HCT116 (cell line): ENCODE measurements around the gene EP400. TPM values are rescaled to one million over a fixed set of nuclear protein-coding genes. Genes with fewer than 3 reads are reported as not detected.

ENCODE experiments used
- ATAC-seq: fragments of 200-7000 bp; cut with Tn5 transposase; 2 replicates; pipeline ENCODE4 v1.9.1; 2020; ENCODE audit warnings: mild to moderate bottlenecking, moderate library complexity
- BruUV-seq: library from RNA; stranded (reverse); fragments of 400-500 nt; replicated peaks from 2 replicates; lab custom pipeline; 2021; lab: Mats Ljungman, UMichigan
- CTCF ChIA-PET: fragments of 300-600 bp; sonication (Branson Sonifier 250); formaldehyde crosslinking; loops from one replicate; lab custom pipeline; 2021; ENCODE audit warnings: antibody characterized with exemption; lab: Charles Lee
- POLR2A ChIA-PET: fragments of 300-600, 350-600 bp; sonication (Branson Sonifier 250); formaldehyde crosslinking; loops from one replicate; lab custom pipeline; 2021; ENCODE audit warnings: antibody characterized with exemption; lab: Charles Lee
- RAD21 ChIA-PET, 2 experiments: fragments of 300-600 bp; sonication (Branson Sonifier 250); formaldehyde crosslinking; loops; one replicate each; lab custom pipeline; 2023; ENCODE audit warnings: low total read pairs in 2 of 2; ENCODE audit not compliant: uncharacterized antibody in 2 of 2, unreplicated experiment in 2 of 2, low non-redundant PET in 1 of 2; lab: Charles Lee
- DNase-seq: peaks from one replicate; pipeline ENCODE4 v3.0.0-alpha.2; 2010; ENCODE audit warnings: low read depth, low spot score
- H2AFZ ChIP-seq: fragments of 200-600 bp; shearing (Covaris generic), sonication (generic); 2 replicates; pipeline ENCODE4 v1.6.1; 2017; ENCODE audit warnings: low read depth, mixed run types, mixed read lengths, antibody characterized with exemption, low read length; ENCODE audit not compliant: poor library complexity, severe bottlenecking
- H3K27ac ChIP-seq: 2 replicates; pipeline ENCODE4 v1.5.1; 2012; ENCODE audit warnings: low read depth, low read length
- H3K27me3 ChIP-seq: fragments of 200-600 bp; sonication (generic); 2 replicates; pipeline ENCODE4 v1.6.1; 2016; ENCODE audit warnings: mixed run types, low read length, mixed read lengths; ENCODE audit not compliant: insufficient read depth
- H3K36me3 ChIP-seq, 2 experiments: fragments of 200-500 bp in 1 of 2; fragments of 200-600 bp in 1 of 2; sonication (Bioruptor generic) in 1 of 2; sonication (generic) in 1 of 2; 2 replicates each; pipeline versions ENCODE4 v1.5.1 to v1.6.1; 2014 to 2016; ENCODE audit warnings: low read length in 2 of 2, inconsistent platforms in 1 of 2, mixed read lengths in 1 of 2, mixed run types in 1 of 2; ENCODE audit not compliant: insufficient read depth in 2 of 2, control insufficient read depth in 1 of 2
- H3K4me1 ChIP-seq, 2 experiments: fragments of 200-600 bp in 1 of 2; sonication (generic) in 1 of 2; 2 replicates each; pipeline versions ENCODE4 v1.5.1 to v1.6.1; 2012 to 2017; ENCODE audit warnings: low read length in 2 of 2, inconsistent platforms in 1 of 2, mild to moderate bottlenecking in 1 of 2, mixed read lengths in 1 of 2, mixed run types in 1 of 2, moderate library complexity in 1 of 2; ENCODE audit not compliant: insufficient read depth in 2 of 2, control insufficient read depth in 1 of 2
- H3K4me2 ChIP-seq: fragments of 200-600 bp; sonication (generic); 2 replicates; pipeline ENCODE4 v1.6.1; 2017; ENCODE audit warnings: mixed run types, low read length, mixed read lengths
- H3K4me3 ChIP-seq, 2 experiments: fragments of 200-600 bp in 1 of 2; sonication (generic) in 1 of 2; replicated peaks in 1 of 2; 2 replicates each; pipeline ENCODE4 v1.5.1; 2011 to 2016; ENCODE audit warnings: low read length in 2 of 2, control low read depth in 1 of 2, low read depth in 1 of 2, mild to moderate bottlenecking in 1 of 2, mixed read lengths in 1 of 2, mixed run types in 1 of 2
- H3K79me2 ChIP-seq: fragments of 200-600 bp; sonication (generic); 2 replicates; pipeline ENCODE4 v1.6.1; 2017; ENCODE audit warnings: mild to moderate bottlenecking, mixed run types, low read length, moderate library complexity, mixed read lengths; ENCODE audit not compliant: insufficient read depth
- H3K9ac ChIP-seq: fragments of 200-600 bp; sonication (generic); 2 replicates; pipeline ENCODE4 v1.6.1; 2016; ENCODE audit warnings: low read length, mixed read lengths
- H3K9me2 ChIP-seq: fragments of 200-600 bp; sonication (generic), shearing (Covaris generic); 2 replicates; pipeline ENCODE4 v1.6.1; 2017; ENCODE audit warnings: mixed run types, mild to moderate bottlenecking, moderate library complexity; ENCODE audit not compliant: insufficient read depth
- H3K9me3 ChIP-seq, 2 experiments: fragments of 200-500 bp in 1 of 2; fragments of 200-600 bp in 1 of 2; sonication (Bioruptor generic) in 1 of 2; sonication (generic) in 1 of 2; 2 replicates each; pipeline ENCODE4 v1.6.1; 2014 to 2017; ENCODE audit warnings: low read length in 2 of 2, mixed read lengths in 2 of 2, inconsistent platforms in 1 of 2, low read depth in 1 of 2, mild to moderate bottlenecking in 1 of 2, mixed run types in 1 of 2, moderate library complexity in 1 of 2; ENCODE audit not compliant: control insufficient read depth in 1 of 2, insufficient read depth in 1 of 2
- H4K20me1 ChIP-seq: fragments of 200-600 bp; sonication (generic), shearing (Covaris generic); 2 replicates; pipeline ENCODE4 v1.6.1; 2017; ENCODE audit warnings: mixed run types, mild to moderate bottlenecking, moderate library complexity; ENCODE audit not compliant: insufficient read depth
- CBX3 ChIP-seq: IDR thresholded peaks from 2 replicates; pipeline ENCODE4 v1.6.1; 2012; ENCODE audit warnings: low read depth
- CTCF ChIP-seq, 3 experiments: fragments of 200-600 bp in 1 of 3; sonication (generic) in 1 of 3; IDR thresholded peaks in 2 of 3; conservative IDR thresholded peaks in 1 of 3; 2 replicates each; pipeline ENCODE4 v1.5.1; 2012 to 2017; ENCODE audit warnings: low read depth in 2 of 3, low read length in 2 of 3, antibody characterized with exemption in 1 of 3, borderline replicate concordance in 1 of 3, control low read depth in 1 of 3, mild to moderate bottlenecking in 1 of 3, mixed read lengths in 1 of 3, mixed run types in 1 of 3, moderate library complexity in 1 of 3; ENCODE audit not compliant: insufficient read depth in 1 of 3
- FOSL1 ChIP-seq: IDR thresholded peaks from 2 replicates; pipeline ENCODE4 v1.6.1; 2012; ENCODE audit warnings: low read depth
- JUND ChIP-seq: IDR thresholded peaks from 2 replicates; pipeline ENCODE4 v1.6.1; 2012
- POLR2AphosphoS5 ChIP-seq: IDR thresholded peaks from 2 replicates; pipeline ENCODE4 v1.6.1; 2011; ENCODE audit warnings: mild to moderate bottlenecking, low read depth, low read length, moderate library complexity
- REST ChIP-seq: IDR thresholded peaks from 2 replicates; pipeline ENCODE4 v1.6.1; 2012; ENCODE audit warnings: low read depth
- SP1 ChIP-seq: IDR thresholded peaks from 2 replicates; pipeline ENCODE4 v1.6.1; 2012; ENCODE audit warnings: low read depth
- TCF7L2 ChIP-seq: IDR thresholded peaks from 2 replicates; pipeline ENCODE4 v1.7.0; 2011; ENCODE audit warnings: borderline replicate concordance, inconsistent platforms; ENCODE audit not compliant: insufficient read depth, insufficient read length; ENCODE audit errors: extremely low read depth
- YY1 ChIP-seq: IDR thresholded peaks from 2 replicates; pipeline ENCODE4 v1.6.1; 2011; ENCODE audit warnings: low read length, low read depth, moderate library complexity, mild to moderate bottlenecking; ENCODE audit not compliant: insufficient replicate concordance; ENCODE audit errors: extremely low read depth
- intact Hi-C: fragments of 100-400 bp; cut with micrococcal nuclease; formaldehyde crosslinking; loops from 2 replicates; pipeline ENCODE4 v1.10.0; 2022
- total RNA-seq: library from RNA; stranded (reverse); gene quantifications from one replicate; pipeline ENCODE4 v1.2.1, GENCODE V29; 2021; ENCODE audit not compliant: unreplicated experiment

The EP400 gene
- total RNA-seq, 1 experiment from 2014 or later: 54.5 TPM

GRCh38 chr12:132084621-132085290 is 135.0 kb downstream of the EP400 start:
- TF ChIP-seq JUND: no peak
- TF ChIP-seq SP1: no peak
- no peak for TF ChIP-seq CBX3
- TF ChIP-seq TCF7L2: no peak
- no peak for TF ChIP-seq CTCF (IDR thresholded peaks at IDR 0.05 in 2 of 3, conservative IDR thresholded peaks at IDR 0.05 in 1 of 3; ENCODE audit: borderline replicate concordance in 1 of 3, insufficient read depth in 1 of 3, low read depth in 2 of 3, low read length in 2 of 3)
- peak overlapping the region; percentile 84 for H3K9ac ChIP-seq
- POLR2A ChIA-PET: no interaction called here
- no peak for ATAC-seq
- no peaks in the 10 kb centered on the region for H3K9me2 ChIP-seq
- no TSS peak for BruUV-seq
- H3K27me3 ChIP-seq: no peaks in the 10 kb centered on the region
- H3K4me2 ChIP-seq: peak overlapping the region; percentile 93
- H2AFZ ChIP-seq: no peak overlapping the region
- CTCF ChIA-PET: no interaction called here
- no peaks in the 10 kb centered on the region for H3K9me3 ChIP-seq
- H3K79me2 ChIP-seq: peaks cover 18% of the 10 kb centered on the region
- H3K27ac ChIP-seq: no peak overlapping the region
- no peaks in the 10 kb centered on the region for H3K36me3 ChIP-seq
- H3K4me3 ChIP-seq: peak overlapping the region; percentile 61 to 70
- H3K4me1 ChIP-seq: peaks cover 12 to 17% of the 10 kb centered on the region in 2 experiments
- no peaks in the 10 kb centered on the region for H4K20me1 ChIP-seq
- RAD21 ChIA-PET: no interaction called here
- no peak for DNase-seq
- intact Hi-C loops: no loop called here

- CTCF ChIA-PET: no interaction called here
- no peaks in the 10 kb centered on the region for H3K36me3 ChIP-seq
- H3K4me1 ChIP-seq: peaks cover 12 to 17% of the 10 kb centered on the region in 2 experiments
- H4K20me1 ChIP-seq: no peaks in the 10 kb centered on the region
- H3K27me3 ChIP-seq: no peaks in the 10 kb centered on the region
- peak overlapping the region; percentile 84 for H3K9ac ChIP-seq
- H2AFZ ChIP-seq: no peak overlapping the region
- H3K9me2 ChIP-seq: no peaks in the 10 kb centered on the region
- POLR2A ChIA-PET: no interaction called here
- no TSS peak for BruUV-seq
- ATAC-seq: no peak
- no peaks in the 10 kb centered on the region for H3K9me3 ChIP-seq
- H3K79me2 ChIP-seq: peaks cover 23% of the 10 kb centered on the region
- peak overlapping the region; percentile 61 to 70 for H3K4me3 ChIP-seq
- H3K27ac ChIP-seq: no peak overlapping the region
- RAD21 ChIA-PET: no interaction called here
- DNase-seq: no peak
- peak overlapping the region; percentile 93 for H3K4me2 ChIP-seq
- intact Hi-C loops: no loop called here
- TF ChIP-seq CTCF (IDR thresholded peaks at IDR 0.05 in 2 of 3, conservative IDR thresholded peaks at IDR 0.05 in 1 of 3; ENCODE audit: borderline replicate concordance in 1 of 3, insufficient read depth in 1 of 3, low read depth in 2 of 3, low read length in 2 of 3) (no peak), REST (no peak), YY1 (no peak), JUND (no peak), CBX3 (no peak), FOSL1 (no peak), SP1 (no peak), POLR2AphosphoS5 (no peak)
Observed at GRCh38 chr12:132085291-132085635, 135.5 kb downstream of the EP400 start.
